Right lobe of liver (tissue), 6 donors: ENCODE measurements around the gene CCNE1. TPM values are rescaled to one million over a fixed set of nuclear protein-coding genes. Genes with fewer than 3 reads are reported as not detected.

Experiments
- ATAC-seq, 4 donors: fragments of 200-7000 bp; cut with Tn5 transposase; one replicate each; pipeline ENCODE4 v1.9.1; 2020; ENCODE audit warnings: mild to moderate bottlenecking in 4 of 4, moderate library complexity in 4 of 4
- DNase-seq, 3 donors: peaks; one replicate each; pipeline ENCODE4 v3.0.0-alpha.2; 2020
- H3K27ac ChIP-seq, 3 donors: fragments of 200-600 bp; one replicate each; pipeline ENCODE4 v1.8.0; 2022
- H3K27me3 ChIP-seq, 2 donors: fragments of 200-600 bp; one replicate each; pipeline ENCODE4 v1.8.0; 2022
- H3K36me3 ChIP-seq, 4 donors: fragments of 200-600 bp; sonication (generic) in 1 of 4; one replicate each; pipeline versions ENCODE4 v1.5.1 to v1.8.0; 2017 to 2022; ENCODE audit warnings: control low read depth in 1 of 4
- H3K4me1 ChIP-seq, 4 donors: fragments of 200-600 bp; sonication (generic) in 1 of 4; one replicate each; pipeline versions ENCODE4 v1.5.1 to v1.8.0; 2017 to 2022; ENCODE audit warnings: control low read depth in 1 of 4
- H3K4me3 ChIP-seq, 3 donors: fragments of 200-600 bp; one replicate each; pipeline ENCODE4 v1.8.0; 2022
- H3K9me3 ChIP-seq, 4 donors: fragments of 200-600 bp; sonication (generic) in 1 of 4; one replicate each; pipeline versions ENCODE4 v1.5.1 to v1.8.0; 2017 to 2022; ENCODE audit warnings: control low read depth in 1 of 4
- CTCF ChIP-seq, 4 donors: fragments of 200-600 bp in 3 of 4; fragments of 450-650 bp in 1 of 4; IDR thresholded peaks; one replicate each; pipeline versions ENCODE4 v1.5.1 to v1.8.0; 2016 to 2022; ENCODE audit warnings: antibody characterized with exemption in 4 of 4, mild to moderate bottlenecking in 2 of 4
- POLR2A ChIP-seq: fragments of 450-650 bp; IDR thresholded peaks from one replicate; pipeline ENCODE4 v1.6.1; 2017; ENCODE audit warnings: antibody characterized with exemption, mild to moderate bottlenecking
- WGBS: methylation state at CpG from one replicate; pipeline ENCODE4 v1.1.6; 2018; ENCODE audit warnings: low coverage, low lambda C conversion rate; ENCODE audit not compliant: insufficient coverage; ENCODE audit errors: missing lambda C conversion rate; 5-methylcytosine and 5-hydroxymethylcytosine counted together
- intact Hi-C, 2 donors: fragments of 100-400 bp; cut with DNase I; formaldehyde crosslinking; loops; one replicate each; pipeline versions ENCODE4 v1.11.2 to v1.14.1; 2022
- total RNA-seq, 6 experiments: library from RNA; depleted of rRNA in 2 of 6; stranded (reverse); fragments of >200 nt in 2 of 6; fragmentation: NEBNext Ultra II Directional in 3 of 6; extraction: Animal tissue kit (Norgen Biotek cat#: 25700) in 3 of 6; gene quantifications; one replicate each; pipeline versions ENCODE4 v1.1.0 to v1.2.4, GENCODE V29; 2016 to 2023
- donor health status: DM: no; HTN: yes; CAD: no.
- donor health status: DM: no; HTN: no; CAD: no.
- donor health status: DM: no; HTN: no; CAD: no.
- donor health status: DM: no; HTN: yes; CAD: no.
- donor health status: DM: no; HTN: yes; CAD: no.

CCNE1 gene
- total RNA-seq, 6 experiments from 2014 or later = 0.26 to 2.2 (median 0.90) TPM

GRCh38 chr19:29842471-29843179 is 30.8 kb downstream of the CCNE1 start:
- Histone ChIP-seq H3K36me3 (no peaks in the 10 kb centered on the region), H3K27me3 (no peaks in the 10 kb centered on the region), H3K27ac (no peak overlapping the region), H3K9me3 (no peaks in the 10 kb centered on the region), H3K4me1 (peaks cover 0 to 3% (median 0%) of the 10 kb centered on the region in 4 donors), H3K4me3 (peak overlapping the region in 1 of 3 donors; percentile 6)
- TF ChIP-seq POLR2A (no peak), CTCF (IDR thresholded peaks at IDR 0.05) (no peak)
- 57% methylated on average over 4 of the region's 11 CpGs for WGBS
- no peak for ATAC-seq
- intact Hi-C loops = no loop called here
- DNase-seq = peak in 1 of 3 donors; percentile 31

- DNase-seq (peak; percentile 43 to 66 (median 51)), ATAC-seq (no peak)
- 23% methylated on average over 21 of the region's 48 CpGs for WGBS
- Histone ChIP-seq H3K36me3 (no peaks in the 10 kb centered on the region), H3K9me3 (no peaks in the 10 kb centered on the region), H3K27ac (no peak overlapping the region), H3K4me1 (peaks cover 0 to 3% (median 0%) of the 10 kb centered on the region in 4 donors), H3K27me3 (no peaks in the 10 kb centered on the region), H3K4me3 (peak overlapping the region in 1 of 3 donors; percentile 6)
- intact Hi-C loops = no loop called here
- TF ChIP-seq POLR2A (no peak), CTCF (IDR thresholded peaks at IDR 0.05) (no peak)
Measured at GRCh38 chr19:29843180-29844051, 31.6 kb downstream of the CCNE1 start.

- Histone ChIP-seq H3K27me3 (no peaks in the 10 kb centered on the region), H3K4me1 (peaks cover 0 to 3% (median 0%) of the 10 kb centered on the region in 4 donors), H3K9me3 (no peaks in the 10 kb centered on the region), H3K36me3 (no peaks in the 10 kb centered on the region), H3K4me3 (peak overlapping the region; percentile 72 to 90 (median 74)), H3K27ac (peak overlapping the region; percentile 34 to 69 (median 51))
- intact Hi-C loops = no loop called here
- WGBS = 2% methylated on average over 6 of the region's 49 CpGs
- peak; percentile 92 to 94 (median 92) for ATAC-seq
- DNase-seq = peak; percentile 94 to 96 (median 95)
- TF ChIP-seq POLR2A = no peak
- no peak for TF ChIP-seq CTCF (IDR thresholded peaks at IDR 0.05)
Measured at GRCh38 chr19:29844891-29845573, 33.2 kb downstream of the CCNE1 start.

GRCh38 chr19:29845574-29846176 is 33.9 kb downstream of the CCNE1 start:
- TF ChIP-seq CTCF (IDR thresholded peaks at IDR 0.05) (no peak), POLR2A (no peak)
- WGBS = 10% methylated on average over 14 of the region's 22 CpGs
- H3K36me3 ChIP-seq = no peaks in the 10 kb centered on the region
- DNase-seq = no peak
- H3K27ac ChIP-seq = peak overlapping the region in 2 of 3 donors; percentile 34 to 69
- no peaks in the 10 kb centered on the region for H3K9me3 ChIP-seq
- intact Hi-C loops = no loop called here
- peaks cover 0 to 3% (median 0%) of the 10 kb centered on the region in 4 donors for H3K4me1 ChIP-seq
- H3K27me3 ChIP-seq = no peaks in the 10 kb centered on the region
- no peak for ATAC-seq
- H3K4me3 ChIP-seq = peak overlapping the region; percentile 72 to 90 (median 74)
